CD14-positive monocyte (primary cell): Measurements from ENCODE around the gene CTBP2. TPM values are rescaled to one million over a fixed set of nuclear protein-coding genes. Genes with fewer than 3 reads are reported as not detected.

Source experiments
- DNase-seq, 3 donors: peaks; one replicate each; pipeline ENCODE4 v3.0.0-alpha.2; 2011 to 2022
- H2AFZ ChIP-seq: 2 replicates; pipeline ENCODE4 v1.6.0; 2012; ENCODE audit warnings: mild to moderate bottlenecking, low read depth, low read length, inconsistent platforms; ENCODE audit not compliant: insufficient read depth, poor library complexity, severe bottlenecking
- H3K27ac ChIP-seq, 2 donors: 1 replicate in 1 of 2; 2 replicates in 1 of 2; pipeline ENCODE4 v1.5.1; 2012 to 2013; ENCODE audit warnings: low read length in 2 of 2, control low read depth in 1 of 2, inconsistent platforms in 1 of 2, low read depth in 1 of 2, mild to moderate bottlenecking in 1 of 2
- H3K27me3 ChIP-seq, 2 donors: one replicate each; pipeline versions ENCODE4 v1.6.0 to v1.6.1; 2011 to 2013; ENCODE audit warnings: low read length in 2 of 2; ENCODE audit not compliant: control insufficient read depth in 2 of 2, insufficient read depth in 2 of 2
- H3K36me3 ChIP-seq, 2 donors: replicated peaks in 1 of 2; 1 replicate in 1 of 2; 2 replicates in 1 of 2; pipeline versions ENCODE4 v1.5.1 to v1.6.1; 2012 to 2013; ENCODE audit warnings: low read length in 2 of 2, control low read depth in 1 of 2, inconsistent platforms in 1 of 2, mild to moderate bottlenecking in 1 of 2; ENCODE audit not compliant: insufficient read depth in 2 of 2, control insufficient read depth in 1 of 2
- H3K4me1 ChIP-seq, 2 donors: 1 replicate in 1 of 2; 2 replicates in 1 of 2; pipeline versions ENCODE4 v1.5.1 to v1.6.1; 2012 to 2013; ENCODE audit warnings: low read length in 2 of 2, control low read depth in 1 of 2, inconsistent platforms in 1 of 2, mild to moderate bottlenecking in 1 of 2, moderate library complexity in 1 of 2; ENCODE audit not compliant: insufficient read depth in 2 of 2, control insufficient read depth in 1 of 2
- H3K4me2 ChIP-seq: replicated peaks from 2 replicates; pipeline ENCODE3; 2012; ENCODE audit warnings: low read length, moderate library complexity, mild to moderate bottlenecking; ENCODE audit not compliant: poor library complexity, severe bottlenecking; ENCODE audit errors: extremely low read depth
- H3K4me3 ChIP-seq, 3 experiments: fragments of 200-600 bp in 1 of 3; sonication (generic) in 1 of 3; replicated peaks in 1 of 3; 1 replicate in 2 of 3; 2 replicates in 1 of 3; pipeline ENCODE4 v1.5.1; 2011 to 2013; ENCODE audit warnings: low read length in 3 of 3, mild to moderate bottlenecking in 3 of 3, control low read depth in 2 of 3, low read depth in 2 of 3, inconsistent platforms in 1 of 3, moderate library complexity in 1 of 3
- H3K79me2 ChIP-seq: 2 replicates; pipeline ENCODE4 v1.6.0; 2012; ENCODE audit warnings: mild to moderate bottlenecking, control low read depth, inconsistent platforms, low read length, moderate library complexity; ENCODE audit not compliant: insufficient read depth
- H3K9ac ChIP-seq: 2 replicates; pipeline ENCODE4 v1.6.0; 2017; ENCODE audit warnings: low read length, mild to moderate bottlenecking; ENCODE audit not compliant: insufficient read depth, poor library complexity, severe bottlenecking
- H3K9me3 ChIP-seq, 2 donors: replicated peaks in 1 of 2; 1 replicate in 1 of 2; 2 replicates in 1 of 2; pipeline versions ENCODE4 v1.5.1 to v1.6.1; 2012 to 2013; ENCODE audit warnings: low read length in 2 of 2, control low read depth in 1 of 2; ENCODE audit not compliant: control insufficient read depth in 1 of 2, insufficient read depth in 1 of 2
- H4K20me1 ChIP-seq: 2 replicates; pipeline ENCODE4 v1.6.0; 2012; ENCODE audit warnings: mild to moderate bottlenecking, low read length, control low read depth, moderate library complexity; ENCODE audit not compliant: insufficient read depth
- H3K27ac Mint-ChIP-seq, 7 donors: one replicate each; pipeline ENCODE4 v1.8.0; 2020; ENCODE audit warnings: mild to moderate bottlenecking in 7 of 7, mixed read lengths in 7 of 7, moderate library complexity in 6 of 7, inconsistent platforms in 2 of 7
- H3K27me3 Mint-ChIP-seq, 3 donors: one replicate each; pipeline ENCODE4 v1.8.0; 2021 to 2022; ENCODE audit warnings: low read depth in 3 of 3, mild to moderate bottlenecking in 3 of 3, mixed read lengths in 3 of 3, moderate library complexity in 3 of 3, inconsistent platforms in 1 of 3
- H3K36me3 Mint-ChIP-seq, 2 donors: one replicate each; pipeline ENCODE4 v1.8.0; 2020; ENCODE audit warnings: mixed read lengths in 2 of 2, inconsistent platforms in 1 of 2, mild to moderate bottlenecking in 1 of 2
- H3K4me1 Mint-ChIP-seq: one replicate; pipeline ENCODE4 v1.8.0; 2020; ENCODE audit warnings: mild to moderate bottlenecking, mixed read lengths
- H3K4me3 Mint-ChIP-seq, 2 donors: one replicate each; pipeline ENCODE4 v1.8.0; 2020; ENCODE audit warnings: mild to moderate bottlenecking in 2 of 2, mixed read lengths in 2 of 2, moderate library complexity in 1 of 2
- H3K9me3 Mint-ChIP-seq, 7 donors: one replicate each; pipeline ENCODE4 v1.8.0; 2020 to 2022; ENCODE audit warnings: mixed read lengths in 7 of 7, mild to moderate bottlenecking in 6 of 7, moderate library complexity in 6 of 7, inconsistent platforms in 2 of 7
- WGBS: methylation state at CpG from one replicate; pipeline ENCODE4 v1.1.5; 2013; ENCODE audit warnings: missing lambda C conversion rate; ENCODE audit not compliant: insufficient coverage; 5-methylcytosine and 5-hydroxymethylcytosine counted together
- intact Hi-C, 2 donors: fragments of 100-400 bp; cut with micrococcal nuclease; formaldehyde crosslinking; loops; one replicate each; pipeline versions ENCODE4 v1.15.0 to v1.15.1; 2023
- polyA plus RNA-seq, 3 donors: library from polyadenylated mRNA; depleted of rRNA in 1 of 3; unstranded in 2 of 3; stranded (reverse) in 1 of 3; fragments of 300-500 nt in 2 of 3; fragments of >200 nt in 1 of 3; fragmentation: Illumina TruSeq in 2 of 3; gene quantifications; 1 replicate in 2 of 3; 2 replicates in 1 of 3; pipeline ENCODE4 v1.2.3, GENCODE V29; 2012 to 2021
- TF ChIP-seq, protein P1 (sequence below): fragments of 200-600 bp; IDR thresholded peaks from one replicate; pipeline ENCODE4 v1.8.0; 2022; ENCODE audit warnings: antibody characterized with exemption, mild to moderate bottlenecking

The CTBP2 gene
- polyA plus RNA-seq, 3 donors = 40.9 to 87.1 (median 41.1) TPM

GRCh38 chr10:125208854-125209565 lies 48.6 kb upstream of the CTBP2 start:
- Mint-ChIP-seq H3K36me3 (no peaks in the 10 kb centered on the region), H3K4me3 (no peak overlapping the region), H3K9me3 (peaks cover 0 to 7% (median 0%) of the 10 kb centered on the region in 7 donors), H3K4me1 (no peaks in the 10 kb centered on the region), H3K27me3 (peaks cover 6 to 10% (median 10%) of the 10 kb centered on the region in 3 donors), H3K27ac (no peak overlapping the region)
- H3K9me3 ChIP-seq = no peaks in the 10 kb centered on the region
- H2AFZ ChIP-seq = no peak overlapping the region
- WGBS = 94% methylated on average over 17 of the region's 23 CpGs
- no peak overlapping the region for H3K4me3 ChIP-seq
- no peak overlapping the region for H3K9ac ChIP-seq
- intact Hi-C loops = no loop called here
- H3K79me2 ChIP-seq = no peaks in the 10 kb centered on the region
- no peak overlapping the region for H3K4me2 ChIP-seq
- no peaks in the 10 kb centered on the region for H3K4me1 ChIP-seq
- no peaks in the 10 kb centered on the region for H3K36me3 ChIP-seq
- TF ChIP-seq, protein P1, sequence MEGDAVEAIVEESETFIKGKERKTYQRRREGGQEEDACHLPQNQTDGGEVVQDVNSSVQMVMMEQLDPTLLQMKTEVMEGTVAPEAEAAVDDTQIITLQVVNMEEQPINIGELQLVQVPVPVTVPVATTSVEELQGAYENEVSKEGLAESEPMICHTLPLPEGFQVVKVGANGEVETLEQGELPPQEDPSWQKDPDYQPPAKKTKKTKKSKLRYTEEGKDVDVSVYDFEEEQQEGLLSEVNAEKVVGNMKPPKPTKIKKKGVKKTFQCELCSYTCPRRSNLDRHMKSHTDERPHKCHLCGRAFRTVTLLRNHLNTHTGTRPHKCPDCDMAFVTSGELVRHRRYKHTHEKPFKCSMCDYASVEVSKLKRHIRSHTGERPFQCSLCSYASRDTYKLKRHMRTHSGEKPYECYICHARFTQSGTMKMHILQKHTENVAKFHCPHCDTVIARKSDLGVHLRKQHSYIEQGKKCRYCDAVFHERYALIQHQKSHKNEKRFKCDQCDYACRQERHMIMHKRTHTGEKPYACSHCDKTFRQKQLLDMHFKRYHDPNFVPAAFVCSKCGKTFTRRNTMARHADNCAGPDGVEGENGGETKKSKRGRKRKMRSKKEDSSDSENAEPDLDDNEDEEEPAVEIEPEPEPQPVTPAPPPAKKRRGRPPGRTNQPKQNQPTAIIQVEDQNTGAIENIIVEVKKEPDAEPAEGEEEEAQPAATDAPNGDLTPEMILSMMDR = no peak
- no peak overlapping the region for H3K27ac ChIP-seq
- H4K20me1 ChIP-seq = no peaks in the 10 kb centered on the region
- no peak for DNase-seq
- H3K27me3 ChIP-seq = no peaks in the 10 kb centered on the region

DNA sequence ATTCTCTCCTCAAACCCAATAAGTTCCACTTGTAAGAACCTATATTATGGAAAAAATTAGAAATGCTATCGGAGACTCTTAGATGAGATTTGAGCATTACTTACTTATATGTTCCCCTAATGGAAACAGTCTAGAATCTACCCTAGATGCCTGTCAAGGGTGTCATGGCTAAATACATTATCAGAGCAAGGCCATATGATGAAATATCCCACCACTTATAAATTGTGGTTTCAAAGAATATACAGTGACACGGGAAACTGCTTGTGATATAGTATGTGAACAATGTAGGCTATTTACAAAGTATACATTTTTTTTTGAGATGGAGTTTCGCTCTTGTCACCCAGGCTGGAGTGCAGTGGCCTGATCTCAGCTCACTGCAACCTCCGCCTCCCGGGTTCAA lies 46.3 kb upstream of the CTBP2 start:
- no peak overlapping the region for H3K4me2 ChIP-seq

More for the DNA sequence above, 46.3 kb upstream of the CTBP2 start:
- 100% methylated on average over 1 of the region's 5 CpGs for WGBS
- Histone ChIP-seq H3K27ac (no peak overlapping the region), H3K9ac (no peak overlapping the region), H3K36me3 (no peaks in the 10 kb centered on the region), H3K4me1 (no peaks in the 10 kb centered on the region), H3K4me3 (no peak overlapping the region), H2AFZ (no peak overlapping the region), H4K20me1 (no peaks in the 10 kb centered on the region), H3K79me2 (no peaks in the 10 kb centered on the region), H3K9me3 (no peaks in the 10 kb centered on the region), H3K27me3 (no peaks in the 10 kb centered on the region)
- Mint-ChIP-seq H3K27ac (no peak overlapping the region), H3K9me3 (peaks cover 0 to 4% (median 0%) of the 10 kb centered on the region in 7 donors), H3K4me3 (no peak overlapping the region), H3K36me3 (no peaks in the 10 kb centered on the region), H3K27me3 (peaks cover 8 to 13% (median 13%) of the 10 kb centered on the region in 3 donors), H3K4me1 (no peaks in the 10 kb centered on the region)
- DNase-seq = no peak
- intact Hi-C loops = no loop called here
- TF ChIP-seq, protein P1 = no peak
